RWPE1 (cell line): ENCODE measurements around the gene AP3D1.

Experiments
- CTCF ChIA-PET: fragments of 350-600 bp; sonication (Branson Sonifier 250); formaldehyde crosslinking; extraction: SDS; loops from one replicate; lab custom pipeline; 2021; lab: Yijun Ruan, JAX
- POLR2A ChIA-PET: fragments of 400-600 bp; formaldehyde crosslinking; extraction: SDS; loops from one replicate; lab custom pipeline; 2020; ENCODE audit warnings: antibody characterized with exemption; ENCODE audit not compliant: low non-redundant PET; lab: Yijun Ruan, JAX
- DNase-seq: peaks from one replicate; pipeline ENCODE4 v3.0.0; 2012; ENCODE audit warnings: low spot score
- H3K27ac ChIP-seq: fragments of 450-650 bp; 2 replicates; pipeline ENCODE4 v1.5.1; 2017
- CTCF ChIP-seq: fragments of 450-650 bp; conservative IDR thresholded peaks from 2 replicates; pipeline ENCODE4 v1.5.1; 2017; ENCODE audit warnings: low read depth, mild to moderate bottlenecking

Gene AP3D1

GRCh38 chr19:2157452-2157851, 6.1 kb upstream of the AP3D1 start:
- H3K27ac ChIP-seq, result no peak overlapping the region
- no peak for DNase-seq
- ChIA-PET POLR2A (no interaction called here), CTCF (interaction anchor here (1.2 kb wide), 1 partner anchor 19 kb away, joined by 7 read pairs; no protein-coding TSS in a partner anchor)
- no peak for TF ChIP-seq CTCF

- ChIA-PET CTCF (interaction anchor here (0.6 kb wide), 1 partner anchor 59 kb away, joined by 4 read pairs; no protein-coding TSS in a partner anchor), POLR2A (no interaction called here)
Measured at GRCh38 chr19:2154587-2155075, 3.3 kb upstream of the AP3D1 start.

GRCh38 chr19:2150794-2151338, 500 bp downstream of the AP3D1 start:
- no peak for TF ChIP-seq CTCF
- CTCF ChIA-PET, result no interaction called here
- H3K27ac ChIP-seq, result peak overlapping the region; percentile 82
- POLR2A ChIA-PET, result no interaction called here
- DNase-seq, result no peak

More at GRCh38 chr19:2154587-2155075, 3.3 kb upstream of the AP3D1 start:
- peak overlapping the region; percentile 84 for H3K27ac ChIP-seq
- DNase-seq, result peak; percentile 74
- no peak for TF ChIP-seq CTCF

GRCh38 chr19:2149980-2150793, 1.2 kb downstream of the AP3D1 start:
- DNase-seq, result no peak
- ChIA-PET POLR2A (no interaction called here), CTCF (no interaction called here)
- peak overlapping the region; percentile 82 for H3K27ac ChIP-seq
- no peak for TF ChIP-seq CTCF

GRCh38 chr19:2148482-2149135, 2.8 kb downstream of the AP3D1 start:
- ChIA-PET POLR2A (interaction anchor here (0.7 kb wide), 1 partner anchor 92 kb away, joined by 4 read pairs; no protein-coding TSS in a partner anchor), CTCF (interaction anchor here (0.5 kb wide), 1 partner anchor 259 kb away, joined by 3 read pairs; no protein-coding TSS in a partner anchor)
- H3K27ac ChIP-seq, result peak overlapping the region; percentile 82
- no peak for TF ChIP-seq CTCF
- DNase-seq, result no peak

- no peak for TF ChIP-seq CTCF
- DNase-seq, result no peak
- CTCF ChIA-PET, result interaction anchor here (1.0 kb wide), 1 partner anchor 269 kb away, joined by 3 read pairs; no protein-coding TSS in a partner anchor
- POLR2A ChIA-PET, result no interaction called here
- H3K27ac ChIP-seq, result peak overlapping the region; percentile 7
Measured at GRCh38 chr19:2145831-2146241, 5.5 kb downstream of the AP3D1 start.
